K562 (cell line): ENCODE measurements around the gene ABCC10. TPM values are rescaled to one million over a fixed set of nuclear protein-coding genes. Genes with fewer than 3 reads are reported as not detected.

Source experiments
- ESRRB ChIP-seq: fragments of 250-450 bp; sonication (Bioruptor Pico); IDR thresholded peaks from 2 replicates; pipeline ENCODE4 v1.5.0; 2020; ENCODE audit warnings: mild to moderate bottlenecking, moderate library complexity, borderline replicate concordance
- GABPB1 ChIP-seq: sonication (generic); formaldehyde crosslinking; IDR thresholded peaks from 2 replicates; pipeline ENCODE4 v1.8.0; 2022; ENCODE audit warnings: mild to moderate bottlenecking, missing genetic modification reagents
- KDM4B ChIP-seq, 2 experiments: fragments of 450-650 bp in 1 of 2; sonication (generic) in 1 of 2; IDR thresholded peaks; 2 replicates each; pipeline ENCODE4 v1.6.1; 2016 to 2017; ENCODE audit warnings: borderline replicate concordance in 2 of 2, antibody characterized with exemption in 1 of 2, low read depth in 1 of 2, mild to moderate bottlenecking in 1 of 2
- MIER1 ChIP-seq: fragments of 450-650 bp; IDR thresholded peaks from 2 replicates; pipeline ENCODE4 v1.6.1; 2016; ENCODE audit warnings: antibody characterized with exemption, mild to moderate bottlenecking, low read depth
- POU5F1 ChIP-seq: fragments of 150-350 bp; IDR thresholded peaks from 2 replicates; pipeline ENCODE4 v1.6.1; 2014; ENCODE audit warnings: borderline replicate concordance, low read length, low read depth, mild to moderate bottlenecking; ENCODE audit not compliant: partially characterized antibody
- RBM25 ChIP-seq: fragments of 200-400 bp; formaldehyde crosslinking; IDR thresholded peaks from 2 replicates; pipeline ENCODE4 v1.6.1; 2018; ENCODE audit warnings: low read length, low read depth, moderate library complexity; ENCODE audit not compliant: severe bottlenecking
- TAF9B ChIP-seq: fragments of 450-650 bp; IDR thresholded peaks from 2 replicates; pipeline ENCODE4 v1.6.1; 2018; ENCODE audit warnings: mild to moderate bottlenecking; ENCODE audit not compliant: partially characterized antibody
- ZKSCAN1 ChIP-seq: fragments of 150-350 bp; IDR thresholded peaks from 2 replicates; pipeline ENCODE4 v1.6.1; 2016; ENCODE audit warnings: low read depth, low read length
- ZNF212 ChIP-seq: fragments of 450-650 bp; formaldehyde crosslinking; IDR thresholded peaks from 2 replicates; pipeline ENCODE4 v1.4.0; 2020; ENCODE audit warnings: mild to moderate bottlenecking
- polyA plus RNA-seq, 8 experiments: library from polyadenylated mRNA; depleted of rRNA in 4 of 8; stranded (reverse) in 5 of 8; unstranded in 3 of 8; fragments of >200 nt; fragmentation: Nextera tagmentation in 2 of 8; fragmentation: Illumina TruSeq in 1 of 8; extraction: Ambion mirVana in 2 of 8; extraction: Trizol in 1 of 8; gene quantifications; 2 replicates each; pipeline versions ENCODE4 v1.2.1 to v1.2.3, GENCODE V29; 2011 to 2014; ENCODE audit warnings: inconsistent platforms in 1 of 8, missing spikeins in 1 of 8
- total RNA-seq, 7 experiments: library from RNA; depleted of rRNA in 6 of 7; stranded (reverse); fragments of >200 nt in 6 of 7; fragmentation: Illumina TruSeq in 2 of 7; extraction: Trizol in 2 of 7; gene quantifications; 2 replicates each; pipeline versions ENCODE4 v1.2.1 to v1.2.3, GENCODE V29; 2011 to 2021; ENCODE audit warnings: low replicate concordance in 1 of 7
- TF ChIP-seq, protein P1 (sequence below): fragments of 450-650 bp; IDR thresholded peaks from 2 replicates; pipeline ENCODE4 v1.6.1; 2018; ENCODE audit warnings: mild to moderate bottlenecking, low read depth; ENCODE audit not compliant: partially characterized antibody
- TF ChIP-seq, protein P2 (sequence below): fragments of 250-450 bp; sonication (Bioruptor Pico); IDR thresholded peaks from 2 replicates; pipeline ENCODE4 v1.5.1; 2021; ENCODE audit warnings: mild to moderate bottlenecking
- TF ChIP-seq, protein P3 (sequence below), 2 experiments: fragments of 450-650 bp; IDR thresholded peaks; 2 replicates each; pipeline ENCODE4 v1.6.1; 2016
- TF ChIP-seq, protein P4 (sequence below): sonication (generic); formaldehyde crosslinking; IDR thresholded peaks from 2 replicates; pipeline ENCODE4 v1.8.1; 2023; ENCODE audit warnings: mild to moderate bottlenecking, missing genetic modification reagents
- TF ChIP-seq, protein P5 (sequence below), 2 experiments: IDR thresholded peaks; 2 replicates each; pipeline ENCODE4 v1.6.1; 2011; ENCODE audit warnings: borderline replicate concordance in 1 of 2, control low read depth in 1 of 2, low read depth in 1 of 2, low read length in 1 of 2, mild to moderate bottlenecking in 1 of 2, mixed read lengths in 1 of 2, moderate library complexity in 1 of 2; ENCODE audit not compliant: insufficient read depth in 1 of 2, insufficient read length in 1 of 2, poor library complexity in 1 of 2, severe bottlenecking in 1 of 2; ENCODE audit errors: extremely low read depth in 1 of 2

ABCC10 gene
- total and polyA plus RNA-seq, 9 of the 15 experiments (the other 6 are each of a cell fraction or from before 2014, with no cell fraction given) = 2.4 to 29.1 (median 13.7) TPM

DNA sequence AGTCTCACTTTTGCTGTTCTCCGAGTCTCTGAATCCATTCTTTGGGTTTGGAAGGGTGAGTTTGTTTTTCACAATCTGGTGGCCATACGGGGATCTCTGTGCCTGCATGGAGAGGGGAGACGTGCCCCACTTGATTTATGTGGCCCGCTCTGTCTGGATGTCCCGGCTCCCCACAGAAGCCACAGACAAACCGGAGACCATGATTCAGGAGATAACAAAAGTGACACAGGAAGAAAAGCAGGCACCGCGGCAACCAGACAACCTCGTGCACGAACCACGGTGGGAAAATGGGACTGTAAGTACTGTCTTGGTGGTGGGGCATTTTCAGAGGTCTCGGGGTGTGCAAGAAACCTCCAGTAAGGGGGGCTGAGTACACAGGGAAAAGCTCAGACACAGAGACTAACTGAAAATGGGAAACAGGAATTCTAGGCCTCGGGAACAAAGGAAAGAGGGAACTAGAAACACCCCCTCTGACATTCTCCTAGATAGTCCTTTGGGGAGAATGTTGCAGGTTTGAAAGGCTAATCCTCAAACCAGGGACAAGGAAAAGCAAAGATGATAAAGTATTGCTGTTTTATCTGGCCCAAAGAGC, 35.8 kb upstream of the ABCC10 start (continued):
- TF ChIP-seq POU5F1 = no peak
- TF ChIP-seq, protein P1, sequence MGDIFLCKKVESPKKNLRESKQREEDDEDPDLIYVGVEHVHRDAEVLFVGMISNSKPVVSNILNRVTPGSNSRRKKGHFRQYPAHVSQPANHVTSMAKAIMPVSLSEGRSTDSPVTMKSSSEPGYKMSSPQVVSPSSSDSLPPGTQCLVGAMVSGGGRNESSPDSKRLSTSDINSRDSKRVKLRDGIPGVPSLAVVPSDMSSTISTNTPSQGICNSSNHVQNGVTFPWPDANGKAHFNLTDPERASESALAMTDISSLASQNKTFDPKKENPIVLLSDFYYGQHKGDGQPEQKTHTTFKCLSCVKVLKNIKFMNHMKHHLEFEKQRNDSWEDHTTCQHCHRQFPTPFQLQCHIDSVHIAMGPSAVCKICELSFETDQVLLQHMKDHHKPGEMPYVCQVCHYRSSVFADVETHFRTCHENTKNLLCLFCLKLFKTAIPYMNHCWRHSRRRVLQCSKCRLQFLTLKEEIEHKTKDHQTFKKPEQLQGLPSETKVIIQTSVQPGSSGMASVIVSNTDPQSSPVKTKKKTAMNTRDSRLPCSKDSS = no peak
- TF ChIP-seq, protein P2, sequence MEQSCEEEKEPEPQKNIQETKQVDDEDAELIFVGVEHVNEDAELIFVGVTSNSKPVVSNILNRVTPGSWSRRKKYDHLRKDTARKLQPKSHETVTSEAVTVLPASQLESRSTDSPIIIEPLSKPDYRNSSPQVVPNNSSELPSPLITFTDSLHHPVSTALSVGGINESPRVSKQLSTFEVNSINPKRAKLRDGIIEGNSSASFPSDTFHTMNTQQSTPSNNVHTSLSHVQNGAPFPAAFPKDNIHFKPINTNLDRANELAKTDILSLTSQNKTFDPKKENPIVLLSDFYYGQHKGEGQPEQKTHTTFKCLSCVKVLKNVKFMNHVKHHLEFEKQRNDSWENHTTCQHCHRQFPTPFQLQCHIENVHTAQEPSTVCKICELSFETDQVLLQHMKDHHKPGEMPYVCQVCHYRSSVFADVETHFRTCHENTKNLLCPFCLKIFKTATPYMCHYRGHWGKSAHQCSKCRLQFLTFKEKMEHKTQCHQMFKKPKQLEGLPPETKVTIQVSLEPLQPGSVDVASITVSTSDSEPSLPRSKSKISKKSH (CRISPR knock-in tag) = no peak
- TF ChIP-seq, protein P3, sequence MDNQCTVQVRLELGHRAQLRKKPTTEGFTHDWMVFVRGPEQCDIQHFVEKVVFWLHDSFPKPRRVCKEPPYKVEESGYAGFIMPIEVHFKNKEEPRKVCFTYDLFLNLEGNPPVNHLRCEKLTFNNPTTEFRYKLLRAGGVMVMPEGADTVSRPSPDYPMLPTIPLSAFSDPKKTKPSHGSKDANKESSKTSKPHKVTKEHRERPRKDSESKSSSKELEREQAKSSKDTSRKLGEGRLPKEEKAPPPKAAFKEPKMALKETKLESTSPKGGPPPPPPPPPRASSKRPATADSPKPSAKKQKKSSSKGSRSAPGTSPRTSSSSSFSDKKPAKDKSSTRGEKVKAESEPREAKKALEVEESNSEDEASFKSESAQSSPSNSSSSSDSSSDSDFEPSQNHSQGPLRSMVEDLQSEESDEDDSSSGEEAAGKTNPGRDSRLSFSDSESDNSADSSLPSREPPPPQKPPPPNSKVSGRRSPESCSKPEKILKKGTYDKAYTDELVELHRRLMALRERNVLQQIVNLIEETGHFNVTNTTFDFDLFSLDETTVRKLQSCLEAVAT (IDR thresholded peaks at IDR 0.05) = peak in 1 of 2 experiments; percentile 79; a peak in 1 of 4 replicates
- TF ChIP-seq, protein P4, sequence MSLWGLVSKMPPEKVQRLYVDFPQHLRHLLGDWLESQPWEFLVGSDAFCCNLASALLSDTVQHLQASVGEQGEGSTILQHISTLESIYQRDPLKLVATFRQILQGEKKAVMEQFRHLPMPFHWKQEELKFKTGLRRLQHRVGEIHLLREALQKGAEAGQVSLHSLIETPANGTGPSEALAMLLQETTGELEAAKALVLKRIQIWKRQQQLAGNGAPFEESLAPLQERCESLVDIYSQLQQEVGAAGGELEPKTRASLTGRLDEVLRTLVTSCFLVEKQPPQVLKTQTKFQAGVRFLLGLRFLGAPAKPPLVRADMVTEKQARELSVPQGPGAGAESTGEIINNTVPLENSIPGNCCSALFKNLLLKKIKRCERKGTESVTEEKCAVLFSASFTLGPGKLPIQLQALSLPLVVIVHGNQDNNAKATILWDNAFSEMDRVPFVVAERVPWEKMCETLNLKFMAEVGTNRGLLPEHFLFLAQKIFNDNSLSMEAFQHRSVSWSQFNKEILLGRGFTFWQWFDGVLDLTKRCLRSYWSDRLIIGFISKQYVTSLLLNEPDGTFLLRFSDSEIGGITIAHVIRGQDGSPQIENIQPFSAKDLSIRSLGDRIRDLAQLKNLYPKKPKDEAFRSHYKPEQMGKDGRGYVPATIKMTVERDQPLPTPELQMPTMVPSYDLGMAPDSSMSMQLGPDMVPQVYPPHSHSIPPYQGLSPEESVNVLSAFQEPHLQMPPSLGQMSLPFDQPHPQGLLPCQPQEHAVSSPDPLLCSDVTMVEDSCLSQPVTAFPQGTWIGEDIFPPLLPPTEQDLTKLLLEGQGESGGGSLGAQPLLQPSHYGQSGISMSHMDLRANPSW (CRISPR knock-in tag) = no peak
- TF ChIP-seq KDM4B (IDR thresholded peaks at IDR 0.05; ENCODE audit: borderline replicate concordance in 2 of 2, low read depth in 1 of 2) = no peak
- TF ChIP-seq ESRRB (CRISPR knock-in tag) = no peak
- no peak for TF ChIP-seq RBM25
- TF ChIP-seq MIER1 = no peak
- no peak for TF ChIP-seq ZNF212 (CRISPR knock-in tag)
- TF ChIP-seq GABPB1 = no peak
- TF ChIP-seq ZKSCAN1 = no peak
- TF ChIP-seq, protein P5, sequence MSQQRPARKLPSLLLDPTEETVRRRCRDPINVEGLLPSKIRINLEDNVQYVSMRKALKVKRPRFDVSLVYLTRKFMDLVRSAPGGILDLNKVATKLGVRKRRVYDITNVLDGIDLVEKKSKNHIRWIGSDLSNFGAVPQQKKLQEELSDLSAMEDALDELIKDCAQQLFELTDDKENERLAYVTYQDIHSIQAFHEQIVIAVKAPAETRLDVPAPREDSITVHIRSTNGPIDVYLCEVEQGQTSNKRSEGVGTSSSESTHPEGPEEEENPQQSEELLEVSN (IDR thresholded peaks at IDR 0.05; ENCODE audit: borderline replicate concordance in 1 of 2, extremely low read depth in 1 of 2, insufficient read depth in 1 of 2, insufficient read length in 1 of 2, low read depth in 1 of 2, low read length in 1 of 2, poor library complexity in 1 of 2, severe bottlenecking in 1 of 2) = peak in 1 of 2 experiments; percentile 84
- TF ChIP-seq TAF9B = no peak
